Activated naive CD4-positive, alpha-beta T cell (primary cell): ENCODE measurements around the gene PARG.
"Not testable (repeated sequence)": the region's sequence is repeated elsewhere in the genome, so short reads cannot be mapped to it uniquely, and the experiment has no call there.

Source experiments
- DNase-seq, 4 experiments: peaks; one replicate each; lab custom pipeline; 2025; lab: John Stamatoyannopoulos, UW

The PARG gene

GRCh38 chr10:49903829-49904228, 38.0 kb downstream of the PARG start:
- DNase-seq, result not testable (repeated sequence)

DNA sequence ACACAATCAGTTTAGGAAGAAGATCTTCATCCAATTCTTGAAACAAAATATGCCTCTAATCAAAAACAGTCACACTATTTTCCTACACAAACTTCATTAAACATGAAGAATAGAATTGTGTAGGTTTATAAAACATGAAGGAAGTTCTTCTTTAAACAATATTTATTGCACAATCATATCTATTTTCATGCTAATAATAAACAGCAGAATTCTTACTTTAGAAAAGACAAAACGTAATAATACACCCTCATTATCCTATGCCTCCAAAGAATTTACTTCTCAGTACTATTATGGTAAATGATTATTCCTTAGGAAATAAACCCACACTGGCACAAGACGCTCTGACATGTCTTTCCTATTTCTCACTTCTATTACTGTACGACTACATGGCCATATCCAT, 41.4 kb downstream of the PARG start:
- not testable (repeated sequence) for DNase-seq

GRCh38 chr10:49899999-49900398, 41.8 kb downstream of the PARG start:
- DNase-seq, result not testable (repeated sequence)

GRCh38 chr10:49890025-49890424, 51.8 kb downstream of the PARG start:
- not testable (repeated sequence) for DNase-seq

DNA sequence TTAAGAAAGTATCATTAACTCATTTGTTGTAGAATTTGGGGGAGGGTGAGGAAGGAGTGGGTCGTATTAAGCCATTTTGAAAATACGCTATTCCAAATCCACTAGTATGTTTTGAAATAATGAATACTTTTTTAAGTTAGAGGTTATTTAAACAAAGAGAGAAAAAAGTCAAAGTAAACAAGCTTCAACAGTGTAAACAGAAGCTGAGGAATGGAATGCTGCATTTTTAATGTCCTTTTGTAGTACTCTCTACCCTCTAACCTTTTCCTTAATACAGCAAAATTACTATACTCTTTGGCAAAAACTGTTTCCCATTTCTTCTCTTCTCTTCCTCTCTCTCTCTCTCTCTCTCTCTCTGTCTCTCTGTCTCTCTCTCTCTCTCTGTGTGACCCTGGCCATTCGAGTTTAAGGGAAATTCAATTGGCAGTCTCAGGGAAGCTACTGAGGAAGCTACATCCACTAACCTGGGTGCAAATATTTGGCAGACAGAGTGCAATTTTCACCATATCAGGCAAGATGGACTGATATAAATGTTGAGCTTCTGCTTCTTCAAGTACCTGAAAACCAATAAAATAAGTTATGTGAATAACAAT, 57.0 kb downstream of the PARG start:
- not testable (repeated sequence) for DNase-seq

DNA sequence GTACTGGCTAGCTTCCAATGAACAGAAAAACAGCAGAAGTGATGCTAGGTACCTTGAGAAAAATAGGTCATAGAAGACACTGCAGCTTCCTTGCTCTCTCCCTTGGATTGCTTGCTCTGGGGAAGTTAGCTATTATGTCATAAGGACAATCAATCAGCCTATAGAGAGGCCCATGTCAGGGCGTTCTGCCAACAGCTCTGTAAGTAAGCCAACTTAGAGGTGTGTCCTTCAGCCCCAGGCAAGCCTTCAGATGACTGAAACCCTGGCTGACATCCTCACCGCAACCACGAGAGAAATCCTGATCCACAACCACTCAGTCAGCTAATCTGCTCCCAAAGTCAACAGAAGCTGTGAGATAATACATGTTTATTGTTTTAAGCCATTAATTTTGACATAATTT, 58.0 kb downstream of the PARG start:
- not testable (repeated sequence) for DNase-seq

DNA sequence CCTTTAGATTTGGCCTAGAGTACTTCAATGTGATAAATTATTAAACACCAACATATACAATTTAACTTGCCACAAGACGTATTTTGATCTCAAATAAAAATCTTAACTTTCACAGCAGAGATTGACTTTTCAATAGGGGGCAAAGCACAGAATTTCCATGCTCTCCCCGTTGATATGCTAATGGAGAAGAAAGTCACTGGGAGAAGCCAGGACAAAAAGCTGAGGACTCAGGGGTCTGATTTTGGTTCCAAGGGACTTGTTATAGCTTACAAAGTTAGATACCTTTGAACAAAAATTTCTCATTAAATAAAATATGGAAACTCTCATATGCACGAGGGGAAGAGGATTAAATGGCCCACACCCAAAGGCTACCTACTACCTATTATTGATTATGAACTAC, 59.5 kb downstream of the PARG start:
- not testable (repeated sequence) for DNase-seq

DNA sequence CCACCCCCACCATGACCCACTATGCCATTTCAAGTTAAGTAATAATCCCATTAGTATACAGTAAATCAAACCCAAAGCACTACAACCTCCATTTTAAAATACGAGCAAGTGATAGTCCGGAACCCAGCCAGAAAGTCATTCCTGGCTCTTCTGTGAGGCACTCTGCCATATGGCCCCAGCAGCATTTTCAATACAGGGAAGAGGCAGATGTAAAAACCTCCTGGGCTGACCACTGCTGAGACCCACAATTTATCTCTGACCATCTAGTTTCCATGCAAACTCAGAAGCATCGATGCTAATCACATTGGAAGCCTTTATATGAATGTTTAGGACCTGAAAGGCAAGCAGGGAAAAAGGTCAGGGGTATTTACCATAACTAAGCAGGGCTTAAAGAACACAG, 69.1 kb downstream of the PARG start:
- not testable (repeated sequence) for DNase-seq

- not testable (repeated sequence) for DNase-seq
These were observed 70.4 kb downstream of the PARG start for GRCh38 chr10:49871462-49871861.

DNA sequence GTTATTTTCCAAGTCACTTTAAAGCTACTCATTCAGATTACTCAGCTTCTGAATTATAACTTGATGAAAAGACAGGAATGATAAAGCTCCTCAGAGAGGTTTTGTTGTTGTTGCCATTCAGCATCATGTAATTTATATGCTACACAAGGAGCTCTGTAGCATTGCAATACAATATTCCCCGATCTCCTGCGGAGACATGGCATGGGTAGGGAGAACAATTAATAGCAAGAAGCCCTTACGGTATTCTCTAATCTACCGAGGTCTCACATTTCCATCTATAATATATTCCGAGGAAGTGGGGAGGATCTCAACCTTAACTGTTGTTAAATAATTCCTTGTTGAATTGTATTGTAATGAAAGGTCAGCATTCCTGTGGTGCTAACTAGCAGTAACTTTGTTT, 81.9 kb downstream of the PARG start:
- not testable (repeated sequence) for DNase-seq

DNA sequence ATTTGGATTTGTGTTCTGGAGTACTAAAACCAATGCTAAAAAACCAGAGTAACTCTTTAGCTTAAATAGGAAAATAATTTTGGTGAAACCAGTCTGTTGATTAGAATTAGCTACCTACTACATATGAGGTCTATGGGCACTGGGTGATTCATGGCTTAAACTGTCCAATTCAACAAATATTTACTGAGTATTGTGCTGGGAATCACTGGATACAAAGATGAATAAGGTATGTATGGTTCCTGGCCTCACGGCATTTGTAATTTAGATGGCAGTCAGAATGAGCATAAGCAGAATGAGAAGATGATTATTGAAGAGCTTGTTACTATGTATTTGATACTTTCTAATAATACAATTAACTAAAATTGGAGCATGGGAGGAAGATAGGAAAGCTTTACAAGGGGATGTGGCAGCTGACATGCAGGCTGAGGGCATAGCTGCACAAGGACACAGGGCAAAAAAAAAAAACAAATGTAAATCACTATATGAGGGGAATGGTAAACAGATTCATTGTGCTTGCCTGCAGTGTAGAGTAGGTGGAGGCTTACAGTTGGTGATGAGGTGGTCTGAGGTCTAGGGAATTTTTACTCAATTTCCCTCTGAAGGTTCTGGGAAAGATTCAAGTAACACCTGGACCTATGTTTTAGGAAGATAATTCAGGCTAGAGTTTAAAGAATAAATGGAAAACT, 83.0 kb downstream of the PARG start:
- DNase-seq, result not testable (repeated sequence)

DNA sequence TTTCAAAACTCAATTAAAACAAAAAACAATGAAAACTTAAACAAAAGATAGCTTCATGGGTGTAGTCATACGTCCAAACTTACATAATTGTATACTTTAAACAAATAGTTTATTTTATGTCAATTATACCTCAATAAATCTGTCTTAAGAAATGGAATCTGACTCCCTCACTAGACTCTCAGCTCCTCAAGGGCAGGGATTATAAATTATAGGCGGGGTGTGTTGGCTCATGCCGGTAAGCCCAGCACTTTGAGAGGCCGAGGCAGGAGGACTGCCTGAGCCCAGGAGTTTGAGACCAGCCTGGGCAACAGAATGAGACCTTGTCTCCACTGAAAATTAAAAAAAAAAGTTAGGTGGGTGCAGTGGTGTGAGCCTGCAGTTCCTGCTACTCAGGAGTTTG, 92.3 kb downstream of the PARG start:
- DNase-seq, result not testable (repeated sequence)

DNA sequence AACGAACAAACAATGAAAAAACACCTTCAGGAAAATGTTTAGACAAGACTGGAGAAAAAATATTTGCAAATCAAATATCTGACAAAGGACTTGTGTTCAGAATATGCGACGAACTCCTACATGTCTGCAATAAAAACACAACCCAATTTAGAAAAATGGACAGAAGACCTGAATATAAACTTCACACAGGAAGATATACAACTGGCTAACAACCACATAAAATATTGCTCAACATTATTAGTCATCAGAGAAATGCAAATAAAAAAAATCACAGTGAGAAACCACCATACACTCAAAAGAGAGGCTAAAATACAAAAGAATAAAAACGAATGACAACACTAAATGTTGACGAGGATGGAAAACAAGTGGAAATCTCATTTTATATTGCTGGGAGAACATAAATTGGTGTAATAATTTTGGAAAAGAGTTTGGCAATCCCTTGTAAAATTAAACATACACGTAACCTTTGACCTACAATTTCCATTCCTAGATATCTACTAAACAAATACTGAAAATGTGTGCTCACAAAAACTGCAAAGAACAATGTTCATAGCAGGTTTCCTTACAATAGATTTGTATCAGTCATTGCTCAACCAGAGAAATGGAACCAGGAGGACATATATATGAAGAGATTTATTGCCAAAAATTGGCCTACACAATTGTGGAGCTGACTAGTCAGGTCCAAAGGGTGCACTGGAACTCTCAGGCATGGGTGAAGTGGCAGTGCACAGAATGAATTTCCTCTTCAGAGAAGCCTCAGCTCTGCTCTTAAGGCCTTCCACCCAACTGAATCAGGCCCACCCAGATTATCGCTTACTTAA, 96.8 kb downstream of the PARG start:
- no peak for DNase-seq

- not testable (repeated sequence) for DNase-seq
These were observed 99.5 kb downstream of the PARG start for GRCh38 chr10:49842333-49842628.

DNA sequence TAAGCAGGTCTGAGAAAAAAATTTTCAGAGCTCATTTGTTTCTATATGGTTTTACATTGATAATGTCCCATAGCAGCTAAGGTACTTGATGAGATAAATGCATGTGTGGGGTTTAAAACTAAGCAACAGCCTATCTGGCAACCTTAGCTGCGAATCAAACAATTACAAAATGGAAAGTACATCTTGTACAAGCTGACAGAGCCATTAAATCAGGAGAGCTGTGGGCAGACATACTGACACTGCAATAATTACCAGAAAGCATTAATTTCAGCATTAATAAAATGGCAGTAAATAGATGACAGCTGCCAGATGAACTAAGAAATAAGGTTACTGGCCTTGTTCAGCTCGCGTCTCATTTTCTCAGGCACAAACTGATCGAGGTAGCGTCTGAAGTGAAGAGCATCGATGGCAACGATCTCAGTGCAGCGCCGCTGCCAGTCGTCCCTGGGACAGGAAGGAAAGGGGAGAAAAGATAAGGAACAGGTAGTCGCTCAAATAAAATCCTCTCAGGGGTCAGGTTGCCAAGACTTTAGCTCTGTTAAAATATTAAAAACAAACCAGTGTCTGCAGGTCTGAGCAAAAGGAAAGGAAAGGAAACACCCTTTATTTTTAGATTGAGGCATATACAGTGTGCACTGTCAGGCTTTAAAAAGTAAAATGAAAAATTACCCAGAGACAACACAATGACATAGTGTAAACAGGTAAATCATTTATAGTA, 100.1 kb downstream of the PARG start:
- DNase-seq, result no peak

- no peak for DNase-seq
These were observed 104.1 kb downstream of the PARG start for GRCh38 chr10:49837685-49838084.

DNA sequence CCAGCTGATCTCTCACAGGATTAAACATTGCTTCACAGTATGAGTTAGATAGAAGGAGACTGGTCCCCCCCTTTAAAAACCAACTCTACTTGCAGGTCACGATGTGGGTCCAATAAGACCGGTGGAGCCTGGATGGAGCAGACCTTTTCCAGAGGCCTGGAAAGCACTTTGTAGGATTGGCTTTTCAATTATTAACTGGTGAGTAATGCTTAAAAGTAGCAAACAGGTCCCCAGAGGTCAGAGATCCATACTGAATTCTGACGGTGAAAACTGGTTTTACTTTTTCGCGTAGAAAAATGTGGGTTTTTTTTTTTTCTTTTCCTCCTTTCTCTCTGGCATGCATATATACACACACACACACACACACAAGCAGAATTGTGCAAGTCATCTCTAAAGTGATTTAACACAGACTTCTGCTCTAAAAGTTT, 104.8 kb downstream of the PARG start:
- DNase-seq, result no peak

GRCh38 chr10:49834976-49835375, 106.9 kb downstream of the PARG start:
- no peak for DNase-seq

DNA sequence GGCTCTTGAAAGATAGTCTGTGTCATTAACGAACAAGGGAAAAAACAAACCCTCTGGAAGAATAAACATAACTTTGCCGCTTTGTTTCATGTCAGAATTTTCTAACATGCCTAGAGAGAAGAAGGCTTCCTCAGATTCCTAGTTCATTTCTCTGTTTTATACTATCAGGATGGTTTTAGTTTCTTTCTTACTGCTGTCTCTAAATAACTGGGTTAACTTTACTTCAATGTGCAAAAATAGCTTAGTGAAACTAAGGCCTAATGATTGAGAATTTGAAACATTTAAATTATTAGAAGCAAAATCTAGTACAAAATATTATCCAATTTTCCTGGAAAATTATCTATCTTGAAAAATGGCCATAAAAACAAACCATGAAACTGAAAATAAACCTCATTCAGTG, 107.6 kb downstream of the PARG start:
- DNase-seq, result no peak

GRCh38 chr10:49833168-49833567, 108.7 kb downstream of the PARG start:
- no peak for DNase-seq

GRCh38 chr10:49831352-49832035, 110.3 kb downstream of the PARG start:
- DNase-seq, result no peak

DNA sequence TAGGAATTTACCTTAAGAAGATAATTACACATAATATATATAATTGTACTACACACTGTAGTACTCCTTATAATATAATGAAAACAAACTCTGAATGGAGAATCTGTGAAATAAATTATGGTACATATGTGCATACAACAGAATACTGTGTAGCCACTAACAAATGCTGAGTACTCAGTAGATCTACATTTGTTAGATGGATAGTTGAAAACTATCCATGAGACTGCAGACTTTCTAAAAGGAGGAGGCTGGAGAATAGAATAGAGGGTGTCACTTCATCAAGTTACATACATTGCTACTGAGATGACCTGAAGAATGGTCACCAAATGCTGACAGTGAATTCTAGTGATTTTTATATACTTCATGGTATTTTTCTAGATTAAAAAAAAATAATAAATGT, 111.0 kb downstream of the PARG start:
- no peak for DNase-seq
